ENCODE measurements around the gene RIBC2. TPM values are rescaled to one million over a fixed set of nuclear protein-coding genes. Genes with fewer than 3 reads are reported as not detected.
"Not testable (repeated sequence)": the region's sequence is repeated elsewhere in the genome, so short reads cannot be mapped to it uniquely, and the experiment has no call there.

The RIBC2 gene, protein sequence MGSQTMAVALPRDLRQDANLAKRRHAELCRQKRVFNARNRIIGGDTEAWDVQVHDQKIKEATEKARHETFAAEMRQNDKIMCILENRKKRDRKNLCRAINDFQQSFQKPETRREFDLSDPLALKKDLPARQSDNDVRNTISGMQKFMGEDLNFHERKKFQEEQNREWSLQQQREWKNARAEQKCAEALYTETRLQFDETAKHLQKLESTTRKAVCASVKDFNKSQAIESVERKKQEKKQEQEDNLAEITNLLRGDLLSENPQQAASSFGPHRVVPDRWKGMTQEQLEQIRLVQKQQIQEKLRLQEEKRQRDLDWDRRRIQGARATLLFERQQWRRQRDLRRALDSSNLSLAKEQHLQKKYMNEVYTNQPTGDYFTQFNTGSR
- polyA plus RNA-seq (ENCODE audit: insufficient read length in 12 of 12): 1 to 10 TPM in 10 of 12 donors, not detected in 2; 1.3 to 3.7 (median 2.0) TPM
- long read RNA-seq, donor 1, partial matches to known transcripts: 0 of 1 reads
- long read RNA-seq, donor 1, other reads (novel, unspliced or antisense): 0 of 1 reads
- long read RNA-seq, donor 2: 0 reads
- long read RNA-seq, donor 3: 0 reads
- long read RNA-seq, donor 4: 0 reads
- long read RNA-seq, donor 5: 0 reads
- long read RNA-seq, donor 6: 0 reads
- long read RNA-seq, donor 7: 0 reads
- long read RNA-seq, donor 8: 0 reads
- long read RNA-seq, donor 9: 0 reads
- long read RNA-seq, donor 10: 0 reads
- long read RNA-seq, donor 11: 0 reads

GRCh38 chr22:45413368-45414211, at the start of gene RIBC2, which contains the start of gene SMC1B:
RIBC2 (plus strand) TSS chr22:45413693; CDS start chr22:45413887, 194 bp downstream.
SMC1B (minus strand) TSS chr22:45413599; CDS start chr22:45413567, 32 bp downstream.
- DNase-seq: peak; percentile 86

- DNase-seq: no peak
Measured at GRCh38 chr22:45366713-45367112, 46.8 kb upstream of the RIBC2 start.

GRCh38 chr22:45373592-45373991, 39.9 kb upstream of the RIBC2 start:
- DNase-seq: not testable (repeated sequence)

GRCh38 chr22:45376009-45376408, 37.5 kb upstream of the RIBC2 start:
- DNase-seq: no peak

GRCh38 chr22:45376703-45377102, 36.8 kb upstream of the RIBC2 start:
- no peak for DNase-seq

DNA sequence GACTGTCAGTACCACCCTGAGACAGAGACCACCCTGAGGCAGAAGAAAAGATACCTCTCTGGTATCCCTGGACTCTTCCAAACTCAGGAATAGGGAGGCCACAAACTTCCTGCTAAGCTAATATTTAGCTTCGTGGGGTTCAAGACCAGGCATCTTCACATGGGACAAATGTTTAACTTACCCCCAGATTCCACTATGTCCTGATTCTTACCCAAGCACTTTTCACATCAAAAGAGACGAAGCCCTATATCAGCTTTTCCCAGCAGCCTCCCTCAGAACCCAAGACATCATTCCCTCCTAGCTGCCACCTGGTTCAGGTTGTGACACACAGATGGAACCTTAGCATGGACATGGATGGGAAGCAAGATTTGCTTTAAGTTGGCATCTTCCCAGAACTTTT, 32.1 kb upstream of the RIBC2 start:
- no peak for DNase-seq

DNA sequence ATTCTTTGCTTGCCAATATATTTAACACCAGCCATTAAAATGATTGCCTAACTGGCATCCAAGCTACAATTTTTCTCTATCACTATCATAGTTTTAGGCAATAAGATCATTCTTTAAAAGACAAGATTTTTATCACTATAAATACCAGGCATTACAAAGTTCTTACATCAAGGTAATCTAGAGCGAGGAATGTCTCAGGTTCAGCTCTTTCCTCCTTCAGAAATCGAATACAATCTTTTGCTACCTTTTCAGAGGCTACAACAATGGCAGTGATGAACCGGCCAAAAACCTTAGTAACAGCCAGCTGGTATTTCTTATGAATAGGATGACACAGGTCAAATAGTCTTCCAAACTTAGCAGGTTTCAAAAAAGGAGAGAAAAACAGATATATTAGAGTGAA, 23.9 kb upstream of the RIBC2 start:
- no peak for DNase-seq

DNA sequence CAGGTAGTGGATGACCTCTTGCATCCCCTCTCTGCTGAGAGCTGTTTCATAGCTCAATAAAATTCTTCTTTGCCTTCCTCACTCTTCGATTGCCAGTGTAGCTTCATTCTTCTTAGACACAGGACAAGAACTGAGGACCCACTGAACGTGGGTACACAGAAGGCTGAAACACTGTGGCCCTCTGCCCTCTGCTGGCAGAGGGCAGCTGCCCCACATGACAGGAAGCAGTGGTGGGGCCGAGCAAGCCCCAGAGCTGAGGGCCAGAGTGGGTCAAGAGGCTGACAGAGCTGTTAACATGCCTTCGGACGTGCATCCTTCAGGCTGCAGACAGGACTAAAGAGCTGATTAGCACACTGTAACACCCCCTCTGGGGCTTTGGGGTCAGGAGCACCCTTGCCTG, 15.7 kb upstream of the RIBC2 start:
- no peak for DNase-seq

GRCh38 chr22:45398214-45398613, 15.3 kb upstream of the RIBC2 start:
- no peak for DNase-seq

DNA sequence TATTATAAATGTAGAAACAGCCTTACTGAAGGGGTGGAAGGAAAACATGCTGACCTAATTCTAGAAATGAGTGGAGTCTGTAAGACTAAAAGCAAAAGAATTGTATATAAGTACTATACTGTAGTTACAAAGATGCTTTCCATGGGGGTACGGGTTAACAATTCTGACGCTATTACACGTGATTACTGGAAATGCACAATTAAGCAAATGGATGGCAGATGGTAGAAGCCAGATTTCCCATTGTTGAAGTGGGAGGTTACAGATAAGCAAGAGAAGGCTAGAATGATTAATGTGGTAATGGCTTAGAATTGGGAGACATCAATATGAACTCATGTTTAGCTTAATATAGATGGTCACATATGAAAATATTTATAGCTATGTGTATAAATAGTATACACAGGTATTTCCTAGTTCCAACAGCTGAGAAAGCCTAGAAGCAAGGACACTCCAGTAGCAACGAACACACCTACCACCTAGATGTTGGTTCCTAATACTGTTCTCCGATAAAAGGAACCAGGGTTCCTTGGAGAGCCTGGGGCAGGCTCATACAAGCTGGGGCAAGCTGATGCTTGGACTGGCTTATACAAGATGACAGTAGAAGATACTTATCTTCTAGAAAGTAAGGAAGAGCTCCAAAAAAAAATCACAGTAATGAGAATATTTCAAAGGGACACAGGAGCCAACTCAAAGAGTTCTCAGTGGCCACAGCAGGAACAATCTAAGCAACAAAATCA, 13.6 kb upstream of the RIBC2 start:
- no peak for DNase-seq

GRCh38 chr22:45402466-45402985, 11.0 kb upstream of the RIBC2 start:
- DNase-seq: no peak

- no peak for DNase-seq
Measured at GRCh38 chr22:45407793-45408192, 5.7 kb upstream of the RIBC2 start.

DNA sequence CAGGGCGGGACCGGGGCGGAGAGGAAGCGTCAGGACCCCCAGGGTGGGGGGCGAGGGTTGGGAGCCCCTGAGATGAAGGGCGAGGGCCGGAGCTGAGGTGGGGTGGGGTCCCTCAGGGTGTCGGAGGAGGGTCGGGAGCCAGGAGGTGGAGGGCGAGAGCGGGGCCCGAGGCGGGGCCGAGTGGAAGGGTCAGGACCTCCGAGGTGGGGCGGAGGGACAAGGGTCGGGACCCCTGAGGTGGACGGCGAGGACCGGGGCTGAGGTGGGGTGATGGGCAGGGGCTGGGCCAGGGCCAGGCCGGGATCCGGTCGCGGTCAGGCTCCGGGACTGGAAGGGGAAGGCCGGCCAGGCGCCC, 503 bp upstream of the RIBC2 start:
- no peak for DNase-seq

GRCh38 chr22:45418056-45418769, 4.7 kb downstream of the RIBC2 start:
- DNase-seq: no peak

- DNase-seq: no peak
Measured at GRCh38 chr22:45418770-45419138, 5.3 kb downstream of the RIBC2 start.

GRCh38 chr22:45420011-45420410, 6.5 kb downstream of the RIBC2 start:
- no peak for DNase-seq

- no peak for DNase-seq
Measured at GRCh38 chr22:45420539-45420938, 7.0 kb downstream of the RIBC2 start.

DNA sequence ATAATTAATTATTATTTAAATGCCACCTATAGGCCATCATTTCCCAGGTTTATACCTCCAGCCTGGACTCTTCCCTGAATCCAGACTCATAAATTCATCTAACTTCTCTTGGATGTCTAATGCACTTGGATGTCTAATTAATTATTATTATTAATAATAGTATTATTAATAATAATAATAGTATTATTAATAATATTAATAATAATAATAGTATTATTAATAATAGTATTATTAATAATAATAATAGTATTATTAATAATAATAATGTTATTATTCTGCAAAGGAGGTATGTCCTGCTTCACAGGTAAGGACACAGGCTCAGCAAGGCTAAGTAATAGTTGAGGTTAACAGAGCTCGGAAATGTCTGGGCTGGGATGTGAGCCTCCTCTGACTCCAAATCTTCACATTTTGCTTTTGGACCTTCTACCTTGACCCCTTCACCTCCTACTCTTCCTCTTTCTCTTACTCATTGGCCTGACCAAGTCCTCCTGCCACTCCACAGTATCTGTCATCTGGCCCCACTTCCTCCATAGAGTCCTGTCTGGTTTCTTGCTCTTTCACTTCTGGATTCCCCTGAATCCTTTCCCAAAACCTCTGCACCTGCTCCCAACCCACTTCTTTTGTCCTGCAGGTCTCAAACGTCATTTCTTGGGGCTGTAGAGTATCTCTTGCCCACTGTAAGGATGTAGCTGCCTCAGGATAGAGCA, 8.0 kb downstream of the RIBC2 start:
- DNase-seq: no peak

DNA sequence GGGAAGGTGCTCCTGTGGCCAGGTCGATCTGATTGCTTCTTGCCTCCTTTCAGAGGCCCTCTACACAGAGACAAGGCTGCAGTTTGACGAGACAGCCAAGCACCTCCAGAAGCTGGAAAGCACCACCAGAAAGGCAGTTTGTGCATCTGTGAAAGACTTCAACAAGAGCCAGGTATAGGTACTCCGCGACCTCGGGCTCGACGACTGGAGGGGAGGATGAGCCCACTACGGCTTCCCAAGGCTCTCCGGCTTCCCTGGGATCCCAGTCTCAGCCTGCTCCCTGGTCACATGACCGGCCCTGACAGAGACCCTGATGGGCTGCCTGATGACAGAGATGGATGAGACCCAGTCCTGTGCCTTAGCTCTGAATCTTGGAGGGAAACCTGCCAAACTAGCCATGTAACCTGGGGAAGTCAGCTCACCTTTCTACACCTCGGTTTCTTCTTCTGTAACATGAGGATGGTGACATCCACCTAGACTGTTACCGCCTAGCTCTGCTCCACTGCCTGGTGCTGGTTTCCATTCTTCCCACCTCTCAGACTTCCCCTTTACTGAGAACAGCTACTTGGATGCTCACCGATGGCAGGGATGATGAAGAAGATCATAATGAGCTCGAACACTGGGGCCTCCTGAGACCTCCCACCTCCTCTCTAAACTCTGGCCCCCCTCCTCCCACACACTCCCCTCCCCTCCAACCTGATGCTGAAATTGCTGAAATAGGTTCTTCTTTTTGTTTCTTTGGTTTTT, 8.9 kb downstream of the RIBC2 start:
- DNase-seq: no peak

All from muscle of arm (tissue), 14 donors.